T-helper 2 cell (primary cell): ENCODE measurements around the gene GAREM2.
A peak's percentile ranks its signal among the peaks of the same experiment; 100 is the strongest.
"Not testable (repeated sequence)": the region's sequence is repeated elsewhere in the genome, so short reads cannot be mapped to it uniquely, and the experiment has no call there.

Source experiments
- DNase-seq, 5 experiments: peaks; one replicate each; pipeline versions ENCODE4 v3.0.0 to v3.0.0-alpha.2; 2012 to 2022
- total RNA-seq, 2 donors: gene quantifications; one replicate each; lab custom pipeline; 2026; lab: John Stamatoyannopoulos, UW

GAREM2 gene
- total RNA-seq, result 4.1 to 4.2 reads per million in 2 donors

GRCh38 chr2:26172871-26173775 is at the start of gene GAREM2:
GAREM2 (plus strand) TSS chr2:26173088; CDS start chr2:26173221, 133 bp downstream.
- DNase-seq, result no peak

GRCh38 chr2:26123426-26123825 is 49.5 kb upstream of the GAREM2 start:
- DNase-seq, result no peak

GRCh38 chr2:26126074-26126473 is 46.8 kb upstream of the GAREM2 start:
- no peak for DNase-seq

GRCh38 chr2:26128176-26128575 is 44.7 kb upstream of the GAREM2 start:
- DNase-seq, result no peak

- DNase-seq, result peak in 1 of 5 experiments; percentile 24
Measured at GRCh38 chr2:26130763-26131162, 42.1 kb upstream of the GAREM2 start.

GRCh38 chr2:26136451-26136850 is 36.4 kb upstream of the GAREM2 start:
- no peak for DNase-seq

GRCh38 chr2:26139269-26140183 is 33.4 kb upstream of the GAREM2 start:
- no peak for DNase-seq

- DNase-seq, result no peak
Measured at GRCh38 chr2:26141145-26141769, 31.6 kb upstream of the GAREM2 start.

- no peak for DNase-seq
Measured at GRCh38 chr2:26144031-26144430, 28.9 kb upstream of the GAREM2 start.

- DNase-seq, result peak in 4 of 5 experiments; percentile 28 to 69 (median 45)
Measured at GRCh38 chr2:26144953-26145680, 27.8 kb upstream of the GAREM2 start.

GRCh38 chr2:26148501-26148900 is 24.4 kb upstream of the GAREM2 start:
- no peak for DNase-seq

- no peak for DNase-seq
Measured at GRCh38 chr2:26150243-26150642, 22.6 kb upstream of the GAREM2 start.

GRCh38 chr2:26157580-26157979 is 15.3 kb upstream of the GAREM2 start:
- no peak for DNase-seq

- no peak for DNase-seq
Measured at GRCh38 chr2:26161926-26162325, 11.0 kb upstream of the GAREM2 start.

- no peak for DNase-seq
Measured at GRCh38 chr2:26162963-26163362, 9.9 kb upstream of the GAREM2 start.

GRCh38 chr2:26164231-26164630 is 8.7 kb upstream of the GAREM2 start:
- DNase-seq, result no peak

- no peak for DNase-seq
Measured at GRCh38 chr2:26164641-26165211, 8.2 kb upstream of the GAREM2 start.

GRCh38 chr2:26165403-26165802 is 7.5 kb upstream of the GAREM2 start:
- no peak for DNase-seq

- not testable (repeated sequence) for DNase-seq
Measured at GRCh38 chr2:26166541-26166940, 6.3 kb upstream of the GAREM2 start.

- no peak for DNase-seq
Measured at GRCh38 chr2:26168785-26169184, 4.1 kb upstream of the GAREM2 start.

GRCh38 chr2:26169226-26169625 is 3.7 kb upstream of the GAREM2 start:
- no peak for DNase-seq
